Breast epithelium (tissue), 4 donors: ENCODE results near the gene ANLN. TPM values are rescaled to one million over a fixed set of nuclear protein-coding genes. Genes with fewer than 3 reads are reported as not detected.
"Not testable (repeated sequence)": the region's sequence is repeated elsewhere in the genome, so short reads cannot be mapped to it uniquely, and the experiment has no call there.

ENCODE experiments used
- DNase-seq, 2 donors: peaks; one replicate each; pipeline ENCODE4 v3.0.0-alpha.2; 2019; ENCODE audit warnings: low spot score in 2 of 2
- H3K27ac ChIP-seq, 2 donors: fragments of 200-600 bp; sonication (generic) in 1 of 2; one replicate each; pipeline ENCODE4 v1.5.1; 2016 to 2019; ENCODE audit warnings: mild to moderate bottlenecking in 1 of 2
- H3K27me3 ChIP-seq, 2 donors: fragments of 200-600 bp; sonication (generic) in 1 of 2; one replicate each; pipeline versions ENCODE4 v1.5.1 to v1.6.0; 2017 to 2019; ENCODE audit warnings: control low read depth in 1 of 2, mild to moderate bottlenecking in 1 of 2
- H3K36me3 ChIP-seq: fragments of 200-600 bp; one replicate; pipeline ENCODE4 v1.5.1; 2019
- H3K4me1 ChIP-seq, 2 donors: fragments of 200-600 bp; sonication (generic); one replicate each; pipeline ENCODE4 v1.5.1; 2016 to 2019; ENCODE audit warnings: control low read depth in 1 of 2
- H3K4me3 ChIP-seq, 3 donors: fragments of 200-600 bp; sonication (generic); 1 replicate in 2 of 3; 2 replicates in 1 of 3; pipeline ENCODE4 v1.5.1; 2016 to 2019; ENCODE audit warnings: mild to moderate bottlenecking in 3 of 3, moderate library complexity in 2 of 3
- H3K9me3 ChIP-seq, 2 donors: fragments of 200-600 bp; sonication (generic) in 1 of 2; one replicate each; pipeline ENCODE4 v1.5.1; 2016 to 2019; ENCODE audit warnings: control low read depth in 1 of 2
- POLR2A ChIP-seq: fragments of 450-650 bp; IDR thresholded peaks from one replicate; pipeline ENCODE4 v1.6.1; 2016; ENCODE audit warnings: antibody characterized with exemption, mild to moderate bottlenecking, moderate library complexity
- POLR2AphosphoS5 ChIP-seq, 3 donors: sonication (generic); formaldehyde crosslinking; IDR thresholded peaks; one replicate each; pipeline ENCODE4 v1.6.1; 2017; ENCODE audit warnings: antibody characterized with exemption in 3 of 3
- intact Hi-C: fragments of 100-400 bp; cut with DNase I; formaldehyde crosslinking; loops from one replicate; pipeline ENCODE4 v1.15.1; 2023; ENCODE audit warnings: low total_unique reads
- total RNA-seq, 3 donors: library from RNA; depleted of rRNA; stranded (reverse); fragments of >200 nt; gene quantifications; one replicate each; pipeline ENCODE4 v1.1.0, GENCODE V29; 2016
- TF ChIP-seq, protein P1 (sequence below), 3 donors: fragments of 450-650 bp; IDR thresholded peaks; one replicate each; pipeline ENCODE4 v1.5.1; 2016 to 2017; ENCODE audit warnings: antibody characterized with exemption in 3 of 3, mild to moderate bottlenecking in 3 of 3, moderate library complexity in 3 of 3

ANLN gene
- total RNA-seq, 3 donors from 2014 or later = 2.3 to 5.4 (median 5.0) TPM

DNA sequence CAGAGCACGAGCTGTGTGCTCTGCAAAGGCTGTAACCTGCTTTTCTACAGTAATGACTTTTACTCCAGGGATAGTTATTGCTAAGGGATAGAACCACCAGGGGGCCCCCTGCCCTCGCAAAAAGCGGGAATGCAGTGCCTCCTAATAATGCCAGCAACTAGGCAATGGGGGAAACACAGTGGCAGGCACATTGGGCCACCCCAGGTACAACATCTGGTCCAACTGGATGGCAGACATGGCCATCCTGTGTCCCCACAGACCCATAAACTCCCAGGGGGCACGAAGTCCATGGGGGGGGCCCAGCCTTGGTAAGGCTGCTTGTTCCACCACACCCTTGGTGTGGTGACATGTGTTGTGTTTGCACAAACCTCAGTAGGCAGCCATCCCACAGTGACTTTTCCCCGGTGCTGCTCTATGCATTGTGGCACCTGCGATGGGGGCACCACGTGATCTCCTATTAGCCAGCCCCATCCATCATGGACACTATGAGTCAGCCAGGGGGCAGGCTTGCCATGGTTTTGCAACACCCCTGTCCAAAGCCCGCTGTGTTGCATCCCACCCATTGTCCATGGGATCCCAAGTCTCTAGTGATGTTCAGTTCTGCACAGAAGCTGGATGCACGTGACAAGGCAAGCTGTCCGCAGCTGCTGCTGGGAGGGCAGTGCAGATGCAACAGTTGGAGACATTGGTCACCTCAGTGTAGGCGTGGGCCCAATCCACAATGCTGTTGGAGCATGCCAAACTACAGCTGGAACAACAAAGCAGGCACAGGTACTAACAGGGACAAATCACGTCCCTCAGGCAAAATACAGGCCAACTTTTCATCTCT, 84.0 kb downstream of the ANLN start:
- no peak for DNase-seq
- TF ChIP-seq, protein P1, sequence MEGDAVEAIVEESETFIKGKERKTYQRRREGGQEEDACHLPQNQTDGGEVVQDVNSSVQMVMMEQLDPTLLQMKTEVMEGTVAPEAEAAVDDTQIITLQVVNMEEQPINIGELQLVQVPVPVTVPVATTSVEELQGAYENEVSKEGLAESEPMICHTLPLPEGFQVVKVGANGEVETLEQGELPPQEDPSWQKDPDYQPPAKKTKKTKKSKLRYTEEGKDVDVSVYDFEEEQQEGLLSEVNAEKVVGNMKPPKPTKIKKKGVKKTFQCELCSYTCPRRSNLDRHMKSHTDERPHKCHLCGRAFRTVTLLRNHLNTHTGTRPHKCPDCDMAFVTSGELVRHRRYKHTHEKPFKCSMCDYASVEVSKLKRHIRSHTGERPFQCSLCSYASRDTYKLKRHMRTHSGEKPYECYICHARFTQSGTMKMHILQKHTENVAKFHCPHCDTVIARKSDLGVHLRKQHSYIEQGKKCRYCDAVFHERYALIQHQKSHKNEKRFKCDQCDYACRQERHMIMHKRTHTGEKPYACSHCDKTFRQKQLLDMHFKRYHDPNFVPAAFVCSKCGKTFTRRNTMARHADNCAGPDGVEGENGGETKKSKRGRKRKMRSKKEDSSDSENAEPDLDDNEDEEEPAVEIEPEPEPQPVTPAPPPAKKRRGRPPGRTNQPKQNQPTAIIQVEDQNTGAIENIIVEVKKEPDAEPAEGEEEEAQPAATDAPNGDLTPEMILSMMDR (IDR thresholded peaks at IDR 0.05) = no peak
- TF ChIP-seq POLR2AphosphoS5 (IDR thresholded peaks at IDR 0.05) = no peak
- TF ChIP-seq POLR2A = no peak
- H3K27ac ChIP-seq = no peak overlapping the region

DNA sequence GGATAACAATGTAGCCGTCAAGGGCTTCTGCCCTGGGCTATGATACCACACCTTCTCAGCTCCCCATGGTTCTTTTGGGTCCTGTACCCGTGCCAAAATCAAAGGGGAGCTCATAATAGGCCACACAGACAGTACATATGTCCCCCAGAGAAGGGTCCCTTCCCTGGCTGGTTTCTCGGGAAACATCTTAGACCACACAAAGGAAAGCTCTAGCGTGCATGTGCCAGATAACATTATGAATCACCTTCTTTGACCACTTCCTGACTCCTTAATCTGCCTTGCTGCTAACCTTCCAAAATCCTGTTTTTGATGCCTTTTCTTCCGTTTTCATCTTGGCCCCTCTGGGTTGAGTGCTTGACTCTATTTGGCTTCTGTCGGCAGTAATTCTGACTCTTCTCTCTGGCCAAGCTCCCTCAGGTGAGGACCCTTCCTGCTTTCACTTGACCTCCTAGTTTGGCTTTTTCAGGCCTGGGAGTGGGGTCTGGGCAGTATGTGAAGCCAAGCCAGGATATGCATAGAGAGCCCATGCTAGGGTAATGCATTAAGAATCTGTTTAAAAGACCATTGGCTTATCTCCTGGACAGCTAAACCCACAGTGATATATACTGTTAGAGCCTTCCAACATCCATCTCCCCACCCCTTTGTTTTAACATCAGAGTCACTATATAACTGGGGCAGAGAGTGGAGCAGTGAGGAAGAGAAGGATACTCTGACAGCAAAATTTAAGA, 84.8 kb downstream of the ANLN start:
- no peak overlapping the region for H3K27ac ChIP-seq
- no peaks in the 10 kb centered on the region for H3K36me3 ChIP-seq
- TF ChIP-seq, protein P1 (IDR thresholded peaks at IDR 0.05) = no peak
- TF ChIP-seq POLR2AphosphoS5 (IDR thresholded peaks at IDR 0.05) = no peak
- DNase-seq = no peak
- H3K27me3 ChIP-seq = no peaks in the 10 kb centered on the region
- intact Hi-C loops = no loop called here
- H3K4me1 ChIP-seq = no peaks in the 10 kb centered on the region
- H3K9me3 ChIP-seq = peaks cover 0 to 5% of the 10 kb centered on the region in 2 donors
- no peak overlapping the region for H3K4me3 ChIP-seq

More for the DNA sequence above, 84.0 kb downstream of the ANLN start:
- Histone ChIP-seq H3K36me3 (no peaks in the 10 kb centered on the region), H3K4me1 (no peaks in the 10 kb centered on the region), H3K27me3 (no peaks in the 10 kb centered on the region), H3K9me3 (no peaks in the 10 kb centered on the region), H3K4me3 (no peak overlapping the region)
- intact Hi-C loops = no loop called here

DNA sequence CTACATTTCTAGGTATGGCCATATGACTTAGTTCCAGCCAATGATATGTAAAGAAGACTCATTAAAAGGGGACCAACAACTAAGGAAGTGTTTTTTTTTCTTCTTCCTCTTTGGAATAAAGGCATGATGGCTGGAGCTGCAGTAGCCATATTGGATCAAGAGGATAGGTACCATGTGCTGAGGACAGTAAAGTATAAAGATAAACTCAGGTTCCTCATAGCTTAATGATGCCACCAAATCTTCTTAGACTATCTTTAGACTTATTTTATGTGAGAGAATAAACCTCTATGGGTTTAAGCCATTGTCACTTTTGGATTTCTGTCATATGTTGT, 85.3 kb downstream of the ANLN start:
- H3K27ac ChIP-seq = no peak overlapping the region
- H3K4me1 ChIP-seq = no peaks in the 10 kb centered on the region
- peaks cover 0 to 7% of the 10 kb centered on the region in 2 donors for H3K9me3 ChIP-seq
- no peak for DNase-seq
- H3K27me3 ChIP-seq = no peaks in the 10 kb centered on the region
- intact Hi-C loops = no loop called here
- no peaks in the 10 kb centered on the region for H3K36me3 ChIP-seq
- TF ChIP-seq POLR2A (no peak), POLR2AphosphoS5 (IDR thresholded peaks at IDR 0.05) (no peak)
- TF ChIP-seq, protein P1 (IDR thresholded peaks at IDR 0.05) = no peak
- no peak overlapping the region for H3K4me3 ChIP-seq

DNA sequence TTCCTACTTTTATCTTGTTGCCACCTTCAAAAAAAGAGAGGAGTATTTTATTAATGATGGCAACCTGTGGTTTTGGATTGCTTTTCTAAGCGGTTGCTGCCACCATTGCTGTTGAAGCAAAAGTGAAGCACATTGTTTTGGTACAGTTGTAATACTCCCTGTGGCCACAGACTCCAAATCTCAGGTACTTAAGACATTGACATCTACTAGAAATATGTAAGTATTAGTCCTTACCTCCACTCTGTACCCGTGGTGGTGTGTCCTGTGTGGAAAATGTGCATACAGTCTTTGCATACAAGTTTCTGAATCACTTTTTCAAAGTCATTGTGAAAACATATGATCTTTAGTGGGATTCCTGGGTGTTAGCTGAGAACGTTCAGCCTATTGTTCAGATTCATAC, 85.7 kb downstream of the ANLN start:
- peaks cover 0 to 7% of the 10 kb centered on the region in 2 donors for H3K9me3 ChIP-seq
- TF ChIP-seq POLR2AphosphoS5 (IDR thresholded peaks at IDR 0.05) (no peak), POLR2A (no peak)
- TF ChIP-seq, protein P1 (IDR thresholded peaks at IDR 0.05) = no peak
- no peaks in the 10 kb centered on the region for H3K27me3 ChIP-seq
- no peaks in the 10 kb centered on the region for H3K36me3 ChIP-seq
- H3K27ac ChIP-seq = no peak overlapping the region
- no peak for DNase-seq
- intact Hi-C loops = no loop called here
- no peak overlapping the region for H3K4me3 ChIP-seq
- H3K4me1 ChIP-seq = no peaks in the 10 kb centered on the region

DNA sequence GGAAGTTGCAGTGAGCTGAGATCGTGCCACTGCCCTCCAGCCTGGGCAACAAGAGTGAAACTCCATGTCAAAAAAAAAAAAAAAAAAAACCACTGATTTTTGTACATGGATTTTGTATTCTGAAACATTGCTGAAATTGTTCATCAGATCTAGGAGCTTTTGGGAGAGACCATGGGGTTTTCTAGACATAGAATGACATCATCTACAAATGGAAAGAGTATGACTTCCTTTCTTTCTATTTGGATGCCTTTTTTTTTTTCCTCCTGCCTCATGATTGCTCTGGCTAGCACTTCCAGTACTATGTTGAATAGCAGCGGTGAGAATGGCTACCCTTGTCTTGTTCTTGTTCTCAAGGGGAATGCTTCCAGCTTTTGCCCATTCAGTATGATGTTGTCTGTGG, 89.1 kb downstream of the ANLN start:
- Histone ChIP-seq H3K36me3 (no peaks in the 10 kb centered on the region), H3K27me3 (no peaks in the 10 kb centered on the region), H3K4me1 (no peaks in the 10 kb centered on the region), H3K27ac (no peak overlapping the region), H3K4me3 (no peak overlapping the region), H3K9me3 (peaks cover 0 to 7% of the 10 kb centered on the region in 2 donors)
- DNase-seq = no peak
- no peak for TF ChIP-seq POLR2AphosphoS5 (IDR thresholded peaks at IDR 0.05)
- TF ChIP-seq POLR2A = no peak
- TF ChIP-seq, protein P1 (IDR thresholded peaks at IDR 0.05) = no peak
- intact Hi-C loops = no loop called here

DNA sequence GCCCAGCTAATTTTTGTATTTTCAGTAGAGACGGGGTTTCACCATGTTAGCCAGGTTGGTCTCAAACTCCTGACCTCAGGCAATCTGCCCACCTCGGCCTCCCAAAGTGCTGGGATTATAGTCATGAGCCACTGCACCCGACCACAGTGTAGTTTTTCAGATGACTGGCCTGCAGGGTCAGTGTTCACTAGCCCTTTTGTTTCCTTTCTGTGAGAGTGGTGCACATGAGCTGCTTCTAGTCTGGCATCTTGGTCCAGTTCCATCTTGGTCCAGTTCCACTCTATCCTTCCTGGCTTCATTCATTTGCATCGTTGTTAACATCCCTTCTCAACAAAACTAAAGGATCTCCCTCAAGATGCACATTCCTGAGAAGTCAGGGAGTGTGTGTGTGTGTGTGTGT, 94.2 kb downstream of the ANLN start:
- H3K27me3 ChIP-seq, H3K27ac ChIP-seq, H3K36me3 ChIP-seq, H3K4me3 ChIP-seq, intact Hi-C loops, H3K9me3 ChIP-seq, DNase-seq, H3K4me1 ChIP-seq: not testable (repeated sequence)
